Measurements from ENCODE around the gene SLC22A23.

- TF ChIP-seq JUND (IDR thresholded peaks at IDR 0.05) (peak in 1 of 2 donors; percentile 61), YY1 (IDR thresholded peaks at IDR 0.05) (peak; percentile 24), RAD21 (IDR thresholded peaks at IDR 0.05) (peak; percentile 10 to 14)
These were observed 116.5 kb downstream of the SLC22A23 start for GRCh38 chr6:3340358-3340802.
